Measurements from ENCODE around the gene SORCS3.

DNA sequence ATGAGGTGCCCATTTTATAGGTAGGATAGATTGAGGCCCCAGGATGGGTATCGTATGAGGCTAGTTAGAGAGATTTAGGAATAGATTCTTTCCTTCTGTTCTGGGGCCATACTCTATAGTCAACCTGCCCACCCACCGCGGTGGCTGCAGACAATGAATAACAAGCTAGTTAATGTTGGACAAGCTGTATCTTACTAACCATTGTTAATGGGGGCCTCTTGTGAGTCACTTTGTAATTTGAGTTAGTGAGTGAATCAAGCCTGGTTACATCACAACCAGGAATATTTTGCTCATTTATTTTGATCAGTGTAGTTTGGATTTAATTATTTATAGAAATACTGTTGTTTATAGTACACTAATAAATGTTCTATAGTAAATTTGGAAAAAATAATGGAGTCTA lies 7.3 kb downstream of the SORCS3 start:
- TF ChIP-seq, protein P1, sequence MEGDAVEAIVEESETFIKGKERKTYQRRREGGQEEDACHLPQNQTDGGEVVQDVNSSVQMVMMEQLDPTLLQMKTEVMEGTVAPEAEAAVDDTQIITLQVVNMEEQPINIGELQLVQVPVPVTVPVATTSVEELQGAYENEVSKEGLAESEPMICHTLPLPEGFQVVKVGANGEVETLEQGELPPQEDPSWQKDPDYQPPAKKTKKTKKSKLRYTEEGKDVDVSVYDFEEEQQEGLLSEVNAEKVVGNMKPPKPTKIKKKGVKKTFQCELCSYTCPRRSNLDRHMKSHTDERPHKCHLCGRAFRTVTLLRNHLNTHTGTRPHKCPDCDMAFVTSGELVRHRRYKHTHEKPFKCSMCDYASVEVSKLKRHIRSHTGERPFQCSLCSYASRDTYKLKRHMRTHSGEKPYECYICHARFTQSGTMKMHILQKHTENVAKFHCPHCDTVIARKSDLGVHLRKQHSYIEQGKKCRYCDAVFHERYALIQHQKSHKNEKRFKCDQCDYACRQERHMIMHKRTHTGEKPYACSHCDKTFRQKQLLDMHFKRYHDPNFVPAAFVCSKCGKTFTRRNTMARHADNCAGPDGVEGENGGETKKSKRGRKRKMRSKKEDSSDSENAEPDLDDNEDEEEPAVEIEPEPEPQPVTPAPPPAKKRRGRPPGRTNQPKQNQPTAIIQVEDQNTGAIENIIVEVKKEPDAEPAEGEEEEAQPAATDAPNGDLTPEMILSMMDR (IDR thresholded peaks at IDR 0.05; ENCODE audit: low read depth, low read length, missing input control): no peak
- no peak for TF ChIP-seq RAD21 (IDR thresholded peaks at IDR 0.05)
